HEK293T (cell line): ENCODE results near the gene BTBD1.

Experiments used
- BHLHE40 ChIP-seq: fragments of 450-650 bp; IDR thresholded peaks from 2 replicates; pipeline ENCODE4 v1.6.1; 2016; ENCODE audit warnings: mild to moderate bottlenecking, moderate library complexity, borderline replicate concordance
- FOXA1 ChIP-seq: fragments of 450-650 bp; IDR thresholded peaks from 2 replicates; pipeline ENCODE4 v1.6.1; 2016; ENCODE audit warnings: mild to moderate bottlenecking
- TARDBP ChIP-seq: fragments of 450-650 bp; IDR thresholded peaks from 2 replicates; pipeline ENCODE4 v1.6.1; 2016

DNA sequence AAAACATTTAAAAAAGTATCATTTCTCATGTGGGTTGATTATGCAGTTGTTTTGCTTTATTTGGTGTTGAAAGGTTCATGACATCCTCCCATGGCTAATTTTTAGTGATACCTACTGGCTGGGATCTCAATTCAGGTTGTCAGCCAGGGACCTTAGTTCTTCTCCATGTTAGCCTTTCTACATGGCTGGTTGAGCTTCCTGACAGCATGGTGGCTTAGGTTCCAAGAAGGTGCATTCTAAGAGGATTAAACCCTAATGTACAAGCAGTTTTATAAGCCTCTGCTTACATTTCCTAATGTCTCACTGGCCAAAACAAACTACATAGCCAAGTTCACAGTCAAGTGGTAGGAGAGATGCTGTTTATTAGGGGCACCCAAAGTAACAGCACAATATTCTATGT is 31.0 kb upstream of the BTBD1 start:
- no peak for TF ChIP-seq TARDBP
- TF ChIP-seq BHLHE40 = no peak
- TF ChIP-seq FOXA1 = no peak
